Transverse colon (tissue), 4 donors: Measurements from ENCODE around the gene METTL9. TPM values are rescaled to one million over a fixed set of nuclear protein-coding genes. Genes with fewer than 3 reads are reported as not detected.

Experiments used
- DNase-seq: peaks from one replicate; pipeline ENCODE4 v3.0.0-alpha.2; 2019
- H3K27ac ChIP-seq, 4 donors: fragments of 200-600 bp; sonication (generic); 2 replicates each; pipeline ENCODE4 v1.5.1; 2016 to 2018; ENCODE audit warnings: inconsistent platforms in 4 of 4
- H3K27me3 ChIP-seq: fragments of 200-600 bp; sonication (generic); 2 replicates; pipeline ENCODE4 v1.5.1; 2017; ENCODE audit warnings: inconsistent platforms
- H3K36me3 ChIP-seq, 4 donors: fragments of 200-600 bp; sonication (generic); 2 replicates each; pipeline ENCODE4 v1.5.1; 2017 to 2019; ENCODE audit warnings: inconsistent platforms in 4 of 4
- H3K4me1 ChIP-seq, 4 donors: fragments of 200-600 bp; sonication (generic); 2 replicates each; pipeline ENCODE4 v1.5.1; 2017 to 2020; ENCODE audit warnings: inconsistent platforms in 4 of 4
- H3K4me3 ChIP-seq, 4 donors: fragments of 200-600 bp; sonication (generic); 1 replicate in 1 of 4; 2 replicates in 3 of 4; pipeline versions ENCODE4 v1.5.1 to v1.6.1; 2017 to 2019; ENCODE audit warnings: inconsistent platforms in 4 of 4
- H3K9me3 ChIP-seq, 2 donors: fragments of 200-600 bp; sonication (generic); 2 replicates each; pipeline ENCODE4 v1.5.1; 2017 to 2019; ENCODE audit warnings: inconsistent platforms in 2 of 2
- CTCF ChIP-seq, 5 experiments: fragments of 200-600 bp in 3 of 5; fragments of 450-650 bp in 2 of 5; sonication (generic) in 3 of 5; IDR thresholded peaks; 1 replicate in 2 of 5; 2 replicates in 3 of 5; pipeline ENCODE4 v1.5.1; 2016 to 2017; ENCODE audit warnings: antibody characterized with exemption in 5 of 5, inconsistent platforms in 3 of 5, mild to moderate bottlenecking in 2 of 5, moderate library complexity in 1 of 5
- EP300 ChIP-seq: sonication (generic); formaldehyde crosslinking; IDR thresholded peaks from one replicate; pipeline ENCODE4 v1.6.1; 2017; ENCODE audit warnings: antibody characterized with exemption, low read depth
- POLR2A ChIP-seq: fragments of 450-650 bp; IDR thresholded peaks from one replicate; pipeline ENCODE4 v1.6.1; 2016; ENCODE audit warnings: antibody characterized with exemption, mild to moderate bottlenecking, moderate library complexity
- POLR2AphosphoS5 ChIP-seq, 3 donors: sonication (generic); formaldehyde crosslinking; IDR thresholded peaks; one replicate each; pipeline ENCODE4 v1.6.1; 2016; ENCODE audit warnings: antibody characterized with exemption in 3 of 3
- WGBS, 2 donors: methylation state at CpG; one replicate each; pipeline ENCODE4 v1.1.5; 2018; ENCODE audit warnings: low coverage in 1 of 2; 5-methylcytosine and 5-hydroxymethylcytosine counted together
- in situ Hi-C, 4 donors: fragments of 200-750 bp; cut with MboI; loops; one replicate each; pipeline versions ENCODE4 v1.15.0 to v1.15.1; 2017; ENCODE audit warnings: low sequenced_read_pairs in 3 of 4, low pct_ligation_motif_present in 1 of 4, low pct_unique_long_range_greater_than_20kb in 1 of 4
- intact Hi-C: fragments of 100-400 bp; cut with DNase I; formaldehyde crosslinking; loops from one replicate; pipeline ENCODE4 v1.15.1; 2023; ENCODE audit warnings: low total_unique reads
- total RNA-seq, 4 donors: library from RNA; depleted of rRNA; stranded (reverse); fragments of >200 nt; gene quantifications; one replicate each; pipeline ENCODE4 v1.1.0, GENCODE V29; 2016

Gene METTL9
- total RNA-seq, 4 donors from 2014 or later: 41.9 to 116 (median 67.5) TPM

GRCh38 chr16:21590796-21591195, 8.6 kb upstream of the METTL9 start:
- no peak overlapping the region for H3K27ac ChIP-seq
- intact Hi-C loops (loop anchor here (5.0 kb wide), 1 partner anchor 107 kb away; no protein-coding TSS in a partner anchor), in situ Hi-C loops (loop anchor here in 2 of 4 donors (5.0 to 25.0 kb wide), 3 partner anchors 47 to 122 kb away; no protein-coding TSS in a partner anchor)
- 50 to 55% methylated on average over 2 of the region's 2 CpGs for WGBS, 2 donors
- H3K9me3 ChIP-seq: no peaks in the 10 kb centered on the region
- DNase-seq: no peak
- no peaks in the 10 kb centered on the region for H3K27me3 ChIP-seq
- no peak overlapping the region for H3K4me3 ChIP-seq
- H3K36me3 ChIP-seq: no peaks in the 10 kb centered on the region
- H3K4me1 ChIP-seq: no peaks in the 10 kb centered on the region
- TF ChIP-seq POLR2AphosphoS5 (IDR thresholded peaks at IDR 0.05) (no peak), POLR2A (no peak), CTCF (IDR thresholded peaks at IDR 0.05) (no peak), EP300 (no peak)

GRCh38 chr16:21592191-21592590, 7.2 kb upstream of the METTL9 start:
- H3K36me3 ChIP-seq: no peaks in the 10 kb centered on the region
- no peak for TF ChIP-seq CTCF (IDR thresholded peaks at IDR 0.05)
- TF ChIP-seq POLR2AphosphoS5 (IDR thresholded peaks at IDR 0.05): no peak
- no peak for TF ChIP-seq EP300
- no peak for TF ChIP-seq POLR2A
- H3K27me3 ChIP-seq: no peaks in the 10 kb centered on the region
- no peak for DNase-seq
- intact Hi-C loops (loop anchor here (5.0 kb wide), 1 partner anchor 105 kb away; no protein-coding TSS in a partner anchor), in situ Hi-C loops (loop anchor here in 2 of 4 donors (5.0 to 25.0 kb wide), 3 partner anchors 45 to 120 kb away; no protein-coding TSS in a partner anchor)
- WGBS, 2 donors: 73 to 94% methylated on average over 5 to 9 of the region's 9 CpGs
- H3K4me3 ChIP-seq: no peak overlapping the region
- H3K9me3 ChIP-seq: no peaks in the 10 kb centered on the region
- H3K4me1 ChIP-seq: no peaks in the 10 kb centered on the region
- no peak overlapping the region for H3K27ac ChIP-seq

GRCh38 chr16:21593530-21594289, 5.7 kb upstream of the METTL9 start:
- Histone ChIP-seq H3K27ac (no peak overlapping the region), H3K36me3 (no peaks in the 10 kb centered on the region), H3K27me3 (no peaks in the 10 kb centered on the region), H3K9me3 (no peaks in the 10 kb centered on the region), H3K4me1 (peaks cover 4 to 6% (median 5%) of the 10 kb centered on the region in 4 donors), H3K4me3 (no peak overlapping the region)
- TF ChIP-seq EP300: no peak
- TF ChIP-seq CTCF (IDR thresholded peaks at IDR 0.05): no peak
- TF ChIP-seq POLR2AphosphoS5 (IDR thresholded peaks at IDR 0.05): no peak
- TF ChIP-seq POLR2A: no peak
- 62 to 68% methylated on average over 7 of the region's 7 CpGs for WGBS, 2 donors
- in situ Hi-C loops (loop anchor here in 2 of 4 donors (5.0 to 25.0 kb wide), 3 partner anchors 44 to 119 kb away; no protein-coding TSS in a partner anchor), intact Hi-C loops (loop anchor here (5.0 kb wide), 1 partner anchor 104 kb away; no protein-coding TSS in a partner anchor)
- no peak for DNase-seq

DNA sequence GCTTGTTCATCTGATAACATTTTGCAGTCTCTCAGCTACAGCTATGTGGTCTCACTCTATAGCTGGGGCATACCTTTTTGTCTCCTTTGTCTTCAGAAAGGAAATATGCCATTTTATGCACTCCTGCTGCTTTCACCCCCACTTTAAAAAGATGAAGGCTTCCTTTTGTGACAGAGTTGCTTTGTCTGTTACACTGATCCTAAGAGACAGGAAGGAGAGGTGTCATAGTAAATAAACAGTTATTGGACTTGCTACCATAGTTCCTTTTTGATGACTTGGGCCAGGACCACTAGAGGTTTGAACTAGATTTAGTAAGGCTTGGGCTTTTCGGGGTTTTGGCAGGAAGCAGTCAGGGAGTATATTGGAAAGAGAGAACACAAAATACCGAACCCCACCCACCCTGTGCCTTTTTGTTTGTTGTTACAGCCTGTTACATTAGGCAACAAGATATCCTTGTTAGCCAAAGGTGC, 1.8 kb upstream of the METTL9 start:
- Histone ChIP-seq H3K4me1 (peaks cover 8 to 28% (median 16%) of the 10 kb centered on the region in 4 donors), H3K4me3 (no peak overlapping the region), H3K27me3 (no peaks in the 10 kb centered on the region), H3K9me3 (no peaks in the 10 kb centered on the region), H3K36me3 (no peaks in the 10 kb centered on the region), H3K27ac (no peak overlapping the region)
- intact Hi-C loops: no loop called here
- WGBS, 2 donors: 86 to 96% methylated on average over 2 of the region's 2 CpGs
- DNase-seq: no peak
- TF ChIP-seq POLR2A: no peak
- no peak for TF ChIP-seq EP300
- TF ChIP-seq CTCF (IDR thresholded peaks at IDR 0.05): no peak
- no peak for TF ChIP-seq POLR2AphosphoS5 (IDR thresholded peaks at IDR 0.05)
- in situ Hi-C loops: loop anchor here in 2 of 4 donors (10.0 to 25.0 kb wide), 2 partner anchors 47 to 115 kb away; no protein-coding TSS in a partner anchor
